Right renal pelvis (tissue), 4 donors: ENCODE measurements around the gene ALDH1L1. TPM values are rescaled to one million over a fixed set of nuclear protein-coding genes. Genes with fewer than 3 reads are reported as not detected.

Experiments
- DNase-seq, 4 donors: peaks; one replicate each; pipeline ENCODE4 v3.0.0-alpha.2; 2013; ENCODE audit warnings: low read depth in 4 of 4, low spot score in 3 of 4, missing footprints in 1 of 4
- polyA plus RNA-seq, 4 donors: library from polyadenylated mRNA; unstranded; fragments of 120-200 nt; gene quantifications; one replicate each; pipeline ENCODE4 v1.2.1, GENCODE V29; 2013; ENCODE audit not compliant: insufficient read length in 4 of 4

Gene ALDH1L1
- polyA plus RNA-seq, 4 donors: 31.5 to 57.0 (median 44.9) TPM

- DNase-seq: no peak
Observed at GRCh38 chr3:126061301-126062032, 118.9 kb downstream of the ALDH1L1 start.

- no peak for DNase-seq
Observed at GRCh38 chr3:126060613-126061145, 119.7 kb downstream of the ALDH1L1 start.

GRCh38 chr3:126058666-126059065 lies 121.7 kb downstream of the ALDH1L1 start:
- DNase-seq: no peak

- no peak for DNase-seq
Observed at GRCh38 chr3:126057936-126058335, 122.5 kb downstream of the ALDH1L1 start.

- DNase-seq: no peak
Observed at GRCh38 chr3:126057501-126057819, 122.9 kb downstream of the ALDH1L1 start.

GRCh38 chr3:126056681-126057500 lies 123.5 kb downstream of the ALDH1L1 start:
- no peak for DNase-seq

- no peak for DNase-seq
Observed at GRCh38 chr3:126056088-126056487, 124.3 kb downstream of the ALDH1L1 start.

- DNase-seq: no peak
Observed at GRCh38 chr3:126054870-126055269, 125.5 kb downstream of the ALDH1L1 start.

GRCh38 chr3:126053949-126054569 lies 126.3 kb downstream of the ALDH1L1 start:
- no peak for DNase-seq

Other genes with a start within 250 kb of the ALDH1L1 start
- gene ROPN1B, start 211.4 kb downstream of the ALDH1L1 start, polyA plus RNA-seq: 1 to 10 TPM in 1 of 4 donors, under 1 TPM in 3; 0.27 to 1.2 (median 0.49) TPM
- gene SLC41A3, start 96.5 kb downstream of the ALDH1L1 start, polyA plus RNA-seq: 10 to 100 TPM; 76.5 to 86.7 (median 77.7) TPM
- gene KLF15, start 176.8 kb upstream of the ALDH1L1 start, polyA plus RNA-seq: 10 to 100 TPM; 12.0 to 14.5 (median 13.1) TPM
- 1 to 10 TPM in 3 of 4 donors, under 1 TPM in 1; 0.44 to 1.6 (median 1.3) TPM for gene CFAP100, start 214.3 kb upstream of the ALDH1L1 start, polyA plus RNA-seq